GOT3 (cell line): ENCODE data around the gene PIGK.
"Not testable (repeated sequence)": the region's sequence is repeated elsewhere in the genome, so short reads cannot be mapped to it uniquely, and the experiment has no call there.

Source experiments
- DNase-seq: peaks from one replicate; lab custom pipeline; 2025; ENCODE audit warnings: mixed read lengths; lab: John Stamatoyannopoulos, UW

Gene PIGK

GRCh38 chr1:77219166-77219887 lies at the start of gene PIGK:
Gene PIGK (minus strand): TSS chr1:77219430. CDS start chr1:77219402, 28 bp downstream.
- DNase-seq = peak; percentile 7

GRCh38 chr1:77267035-77267434 lies 47.8 kb upstream of the PIGK start:
- no peak for DNase-seq

- DNase-seq = no peak
Observed at GRCh38 chr1:77265180-77265579, 46.0 kb upstream of the PIGK start.

- no peak for DNase-seq
Observed at GRCh38 chr1:77263708-77264107, 44.5 kb upstream of the PIGK start.

GRCh38 chr1:77253211-77253610 lies 34.0 kb upstream of the PIGK start:
- no peak for DNase-seq

- no peak for DNase-seq
Observed at GRCh38 chr1:77250126-77250525, 30.9 kb upstream of the PIGK start.

GRCh38 chr1:77245830-77246229 lies 26.6 kb upstream of the PIGK start:
- no peak for DNase-seq

GRCh38 chr1:77239311-77239710 lies 20.1 kb upstream of the PIGK start:
- DNase-seq = no peak

- no peak for DNase-seq
Observed at GRCh38 chr1:77238462-77238861, 19.2 kb upstream of the PIGK start.

- no peak for DNase-seq
Observed at GRCh38 chr1:77234943-77235342, 15.7 kb upstream of the PIGK start.

GRCh38 chr1:77234096-77234495 lies 14.9 kb upstream of the PIGK start:
- DNase-seq = no peak

GRCh38 chr1:77232829-77233228 lies 13.6 kb upstream of the PIGK start:
- no peak for DNase-seq

- no peak for DNase-seq
Observed at GRCh38 chr1:77230051-77230450, 10.8 kb upstream of the PIGK start.

GRCh38 chr1:77228836-77229235 lies 9.6 kb upstream of the PIGK start:
- DNase-seq = no peak

- no peak for DNase-seq
Observed at GRCh38 chr1:77227381-77227780, 8.2 kb upstream of the PIGK start.

- no peak for DNase-seq
Observed at GRCh38 chr1:77222496-77222895, 3.3 kb upstream of the PIGK start.

GRCh38 chr1:77220687-77221463 lies 1.6 kb upstream of the PIGK start:
- no peak for DNase-seq

GRCh38 chr1:77218477-77219165 lies 609 bp downstream of the PIGK start:
- DNase-seq = no peak

- not testable (repeated sequence) for DNase-seq
Observed at GRCh38 chr1:77204043-77204442, 15.2 kb downstream of the PIGK start.

GRCh38 chr1:77202751-77203150 lies 16.5 kb downstream of the PIGK start:
- no peak for DNase-seq

GRCh38 chr1:77200806-77201205 lies 18.4 kb downstream of the PIGK start:
- DNase-seq = no peak

- DNase-seq = no peak
Observed at GRCh38 chr1:77200293-77200692, 18.9 kb downstream of the PIGK start.

GRCh38 chr1:77197351-77197750 lies 21.9 kb downstream of the PIGK start:
- DNase-seq = no peak
